Karpas-422 (cell line): ENCODE measurements around the gene RSPO3. TPM values are rescaled to one million over a fixed set of nuclear protein-coding genes. Genes with fewer than 3 reads are reported as not detected.

Experiments
- DNase-seq: peaks from one replicate; pipeline ENCODE4 v3.0.0-alpha.2; 2015
- H2AFZ ChIP-seq: fragments of 200-600 bp; sonication (generic); 2 replicates; pipeline ENCODE4 v1.6.1; 2014; ENCODE audit warnings: antibody characterized with exemption, low read length, mixed read lengths
- H3K27ac ChIP-seq: fragments of 200-600 bp; sonication (generic); 2 replicates; pipeline ENCODE4 v1.5.1; 2014; ENCODE audit warnings: mild to moderate bottlenecking, low read length, moderate library complexity
- H3K27me3 ChIP-seq: fragments of 200-600 bp; sonication (generic); 2 replicates; pipeline ENCODE4 v1.6.1; 2014; ENCODE audit warnings: low read length, mixed read lengths
- H3K36me3 ChIP-seq: fragments of 200-600 bp; sonication (generic); 2 replicates; pipeline ENCODE4 v1.6.1; 2014; ENCODE audit warnings: low read length, mixed read lengths; ENCODE audit not compliant: insufficient read depth
- H3K4me1 ChIP-seq: fragments of 200-600 bp; sonication (generic); 2 replicates; pipeline ENCODE4 v1.6.1; 2014; ENCODE audit warnings: mild to moderate bottlenecking, low read length, mixed read lengths
- H3K4me2 ChIP-seq: fragments of 200-600 bp; sonication (generic); 2 replicates; pipeline ENCODE4 v1.6.1; 2014; ENCODE audit warnings: low read length, low read depth, mild to moderate bottlenecking; ENCODE audit not compliant: poor library complexity, severe bottlenecking
- H3K4me3 ChIP-seq: fragments of 200-600 bp; sonication (generic); 2 replicates; pipeline ENCODE4 v1.5.1; 2014; ENCODE audit warnings: mild to moderate bottlenecking, antibody characterized with exemption, low read length, mixed read lengths
- H3K79me2 ChIP-seq: fragments of 200-600 bp; sonication (generic); 2 replicates; pipeline ENCODE4 v1.6.1; 2014; ENCODE audit warnings: mild to moderate bottlenecking, low read length, mixed read lengths
- H3K9ac ChIP-seq: fragments of 200-600 bp; sonication (generic); 2 replicates; pipeline ENCODE4 v1.6.0; 2014; ENCODE audit warnings: low read length
- H3K9me2 ChIP-seq: fragments of 200-600 bp; sonication (generic), shearing (Covaris generic); replicated peaks from 2 replicates; pipeline ENCODE4 v1.6.0; 2014; ENCODE audit warnings: mild to moderate bottlenecking, low read length, moderate library complexity; ENCODE audit not compliant: insufficient read depth
- H3K9me3 ChIP-seq: fragments of 300-700, 200-600 bp; sonication (generic); 2 replicates; pipeline ENCODE4 v1.6.1; 2014; ENCODE audit warnings: low read length, mixed read lengths
- H4K20me1 ChIP-seq: fragments of 200-600 bp; sonication (generic); 2 replicates; pipeline ENCODE4 v1.6.1; 2014; ENCODE audit warnings: mild to moderate bottlenecking, antibody characterized with exemption, low read length, low read depth; ENCODE audit not compliant: insufficient read depth
- total RNA-seq: library from RNA; depleted of rRNA; stranded (reverse); fragments of >200 nt; shearing (Covaris generic); gene quantifications from 2 replicates; pipeline ENCODE4 v1.2.3, GENCODE V29; 2014; ENCODE audit warnings: low replicate concordance; rRNA removed

The RSPO3 gene
- total RNA-seq, 1 experiment from 2014 or later, result not detected

- no peak overlapping the region for H3K4me2 ChIP-seq
- H3K36me3 ChIP-seq, result no peaks in the 10 kb centered on the region
- DNase-seq, result no peak
- H3K27ac ChIP-seq, result no peak overlapping the region
- no peak overlapping the region for H3K9ac ChIP-seq
- H3K27me3 ChIP-seq, result no peaks in the 10 kb centered on the region
- H3K9me2 ChIP-seq, result no peaks in the 10 kb centered on the region
- H3K79me2 ChIP-seq, result no peaks in the 10 kb centered on the region
- no peak overlapping the region for H2AFZ ChIP-seq
- no peaks in the 10 kb centered on the region for H4K20me1 ChIP-seq
- no peak overlapping the region for H3K4me3 ChIP-seq
- H3K9me3 ChIP-seq, result no peaks in the 10 kb centered on the region
- no peaks in the 10 kb centered on the region for H3K4me1 ChIP-seq
Measured at GRCh38 chr6:127243501-127243900, 125.0 kb downstream of the RSPO3 start.

Other genes with a start within 250 kb of the RSPO3 start
- 35.7 and 50.1 TPM in 2 replicates for gene RNF146, start 148.2 kb downstream of the RSPO3 start, total RNA-seq
- 62.5 and 111 TPM in 2 replicates for gene ECHDC1, start 224.9 kb downstream of the RSPO3 start, total RNA-seq